Psoas muscle (tissue), 8 donors: Measurements from ENCODE around the gene YIF1A. TPM values are rescaled to one million over a fixed set of nuclear protein-coding genes. Genes with fewer than 3 reads are reported as not detected.

Experiments used
- ATAC-seq, 4 donors: fragments of 200-7000 bp; cut with Tn5 transposase; one replicate each; pipeline ENCODE4 v1.9.1; 2020; ENCODE audit warnings: moderate library complexity in 3 of 4, mild to moderate bottlenecking in 2 of 4
- DNase-seq, 2 donors: peaks; one replicate each; pipeline ENCODE4 v3.0.0-alpha.2; 2020
- H3K27ac ChIP-seq: fragments of 200-600 bp; one replicate; pipeline ENCODE4 v1.8.0; 2022
- H3K27me3 ChIP-seq, 3 donors: fragments of 200-600 bp in 1 of 3; one replicate each; pipeline versions ENCODE4 v1.6.1 to v1.8.0; 2013 to 2022; ENCODE audit warnings: low read length in 2 of 3, mild to moderate bottlenecking in 2 of 3, moderate library complexity in 1 of 3; ENCODE audit not compliant: insufficient read depth in 3 of 3
- H3K36me3 ChIP-seq, 2 donors: fragments of 200-600 bp in 1 of 2; one replicate each; pipeline versions ENCODE4 v1.6.1 to v1.8.0; 2013 to 2022; ENCODE audit warnings: low read depth in 1 of 2, mild to moderate bottlenecking in 1 of 2, moderate library complexity in 1 of 2; ENCODE audit not compliant: insufficient read depth in 1 of 2
- H3K4me1 ChIP-seq: fragments of 200-600 bp; one replicate; pipeline ENCODE4 v1.8.0; 2022
- H3K4me3 ChIP-seq: fragments of 200-600 bp; one replicate; pipeline ENCODE4 v1.8.0; 2022; ENCODE audit warnings: mild to moderate bottlenecking
- H3K9me3 ChIP-seq: fragments of 200-600 bp; one replicate; pipeline ENCODE4 v1.8.0; 2022
- whole genome bisulfite sequencing, 3 donors: extraction: QIAGEN DNeasy Blood & Tissue Kit; methylation state at CpG; one replicate each; pipeline versions ENCODE4 v1.1.6 to v1.1.7; 2013; 5-methylcytosine and 5-hydroxymethylcytosine counted together
- intact Hi-C, 2 donors: fragments of 100-400 bp; cut with DNase I; formaldehyde crosslinking; loops; one replicate each; pipeline versions ENCODE4 v1.11.0 to v1.14.2; 2022
- polyA plus RNA-seq, 3 donors: library from polyadenylated mRNA; stranded (reverse); fragments of 200-250 nt; gene quantifications; one replicate each; pipeline ENCODE4 v1.2.3, GENCODE V29; 2013
- total RNA-seq, 4 donors: library from RNA; stranded (reverse); fragmentation: NEBNext Ultra II Directional in 2 of 4; extraction: Animal tissue kit (Norgen Biotek cat#: 25700) in 2 of 4; gene quantifications; one replicate each; pipeline versions ENCODE4 v1.2.1 to v1.2.4, GENCODE V29; 2021 to 2023
- TF ChIP-seq, protein P1 (sequence below): fragments of 200-600 bp; IDR thresholded peaks from one replicate; pipeline ENCODE4 v1.8.0; 2022; ENCODE audit warnings: antibody characterized with exemption
- donor health status: healthy with polysubstance abuse.
- donor health status: DM: no; HTN: no; CAD: no; lungs with moderate emphysema.
- donor health status: Bipolar disorder and iron deficiency.
- donor health status: healthy.
- donor health status: DM: yes; HTN: yes; CAD: no.
- donor health status: DM: no; HTN: no; CAD: no.
- donor health status: DM: no; HTN: no; CAD: no.
- donor health status: DM: yes; HTN: yes; CAD: no.

Gene YIF1A
- total and polyA plus RNA-seq, 7 donors, result 70.1 to 161 (median 87.4) TPM

DNA sequence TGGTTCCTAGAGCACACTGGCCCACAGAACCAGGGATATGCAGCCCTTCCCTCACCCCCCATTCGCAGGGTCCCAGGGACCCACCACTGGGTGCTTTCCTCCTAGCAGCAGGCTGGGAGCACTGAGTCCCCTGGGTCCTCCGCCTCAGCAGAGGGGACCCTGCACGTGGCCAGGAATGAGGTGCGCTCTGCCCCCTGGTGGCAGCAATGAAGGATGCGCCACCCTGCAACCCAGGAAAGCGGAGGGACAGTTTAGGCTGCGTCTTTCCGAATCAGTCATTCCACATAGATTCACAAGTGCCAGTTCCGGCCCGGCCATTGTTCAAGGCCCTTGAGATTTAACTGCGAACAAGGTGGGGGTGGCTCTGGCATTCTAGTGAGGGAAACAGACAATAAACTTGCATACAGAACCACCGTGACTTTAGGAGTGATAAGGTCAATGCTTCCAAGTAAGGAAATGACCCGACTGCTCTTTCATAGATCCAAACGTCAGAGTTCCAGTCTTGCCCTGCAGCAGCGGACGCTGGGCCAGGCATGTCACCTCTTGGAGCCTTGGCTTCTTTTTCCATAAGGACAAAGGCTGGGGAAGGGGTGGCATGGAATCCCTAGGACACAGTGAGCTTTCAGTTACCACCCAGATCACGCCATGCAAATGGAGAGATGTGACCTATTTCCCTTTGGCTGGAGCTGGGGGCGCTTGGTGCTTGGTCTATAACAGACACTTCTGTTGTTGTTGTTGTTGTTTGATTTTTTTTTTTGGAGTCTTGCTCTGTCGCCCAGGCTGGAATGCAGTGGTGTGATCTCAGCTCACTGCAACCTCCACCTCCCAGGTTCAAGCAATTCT, 39.6 kb upstream of the YIF1A start:
- TF ChIP-seq, protein P1, sequence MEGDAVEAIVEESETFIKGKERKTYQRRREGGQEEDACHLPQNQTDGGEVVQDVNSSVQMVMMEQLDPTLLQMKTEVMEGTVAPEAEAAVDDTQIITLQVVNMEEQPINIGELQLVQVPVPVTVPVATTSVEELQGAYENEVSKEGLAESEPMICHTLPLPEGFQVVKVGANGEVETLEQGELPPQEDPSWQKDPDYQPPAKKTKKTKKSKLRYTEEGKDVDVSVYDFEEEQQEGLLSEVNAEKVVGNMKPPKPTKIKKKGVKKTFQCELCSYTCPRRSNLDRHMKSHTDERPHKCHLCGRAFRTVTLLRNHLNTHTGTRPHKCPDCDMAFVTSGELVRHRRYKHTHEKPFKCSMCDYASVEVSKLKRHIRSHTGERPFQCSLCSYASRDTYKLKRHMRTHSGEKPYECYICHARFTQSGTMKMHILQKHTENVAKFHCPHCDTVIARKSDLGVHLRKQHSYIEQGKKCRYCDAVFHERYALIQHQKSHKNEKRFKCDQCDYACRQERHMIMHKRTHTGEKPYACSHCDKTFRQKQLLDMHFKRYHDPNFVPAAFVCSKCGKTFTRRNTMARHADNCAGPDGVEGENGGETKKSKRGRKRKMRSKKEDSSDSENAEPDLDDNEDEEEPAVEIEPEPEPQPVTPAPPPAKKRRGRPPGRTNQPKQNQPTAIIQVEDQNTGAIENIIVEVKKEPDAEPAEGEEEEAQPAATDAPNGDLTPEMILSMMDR, result peak; percentile 96
- intact Hi-C loops, result loop anchor here in 1 of 2 donors (1.0 kb wide), 1 partner anchor 16 kb away; no protein-coding TSS in a partner anchor
- ATAC-seq (peak; percentile 81 to 91 (median 84)), DNase-seq (peak; percentile 79 to 87)
- H3K9me3 ChIP-seq, result no peaks in the 10 kb centered on the region
- no peaks in the 10 kb centered on the region for H3K27me3 ChIP-seq
- H3K27ac ChIP-seq, result no peak overlapping the region
- peaks cover 8% of the 10 kb centered on the region for H3K4me1 ChIP-seq
- 12 to 15% (median 13%) methylated on average over 19 of the region's 19 CpGs for WGBS, 3 donors
- H3K4me3 ChIP-seq, result peak overlapping the region; percentile 42
- H3K36me3 ChIP-seq, result peaks cover 0 to 16% of the 10 kb centered on the region in 2 donors

DNA sequence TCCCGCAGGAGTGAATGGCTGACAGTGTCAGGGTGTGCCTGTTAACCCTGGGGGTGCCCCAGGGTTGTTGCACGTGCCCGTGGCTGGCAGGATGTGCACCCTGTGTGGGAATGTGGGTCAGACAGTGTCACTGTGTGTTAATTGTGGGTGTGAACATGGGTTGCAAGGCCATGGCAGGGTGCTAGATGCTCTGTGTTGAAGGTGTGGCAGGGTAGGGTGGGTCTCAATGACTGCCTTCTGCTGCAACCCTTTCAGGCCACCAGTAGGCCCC, 39.0 kb upstream of the YIF1A start:
- Histone ChIP-seq H3K4me3 (no peak overlapping the region), H3K9me3 (no peaks in the 10 kb centered on the region), H3K36me3 (peaks cover 0 to 10% of the 10 kb centered on the region in 2 donors), H3K27ac (no peak overlapping the region), H3K4me1 (peaks cover 8% of the 10 kb centered on the region), H3K27me3 (no peaks in the 10 kb centered on the region)
- WGBS, 3 donors, result 75 to 80% (median 79%) methylated on average over 3 of the region's 3 CpGs
- peak in 1 of 4 donors; percentile 5 for ATAC-seq
- TF ChIP-seq, protein P1, result no peak
- peak in 1 of 2 donors; percentile 53 for DNase-seq
- intact Hi-C loops, result loop anchor here in 1 of 2 donors (1.0 kb wide), 1 partner anchor 16 kb away; no protein-coding TSS in a partner anchor

DNA sequence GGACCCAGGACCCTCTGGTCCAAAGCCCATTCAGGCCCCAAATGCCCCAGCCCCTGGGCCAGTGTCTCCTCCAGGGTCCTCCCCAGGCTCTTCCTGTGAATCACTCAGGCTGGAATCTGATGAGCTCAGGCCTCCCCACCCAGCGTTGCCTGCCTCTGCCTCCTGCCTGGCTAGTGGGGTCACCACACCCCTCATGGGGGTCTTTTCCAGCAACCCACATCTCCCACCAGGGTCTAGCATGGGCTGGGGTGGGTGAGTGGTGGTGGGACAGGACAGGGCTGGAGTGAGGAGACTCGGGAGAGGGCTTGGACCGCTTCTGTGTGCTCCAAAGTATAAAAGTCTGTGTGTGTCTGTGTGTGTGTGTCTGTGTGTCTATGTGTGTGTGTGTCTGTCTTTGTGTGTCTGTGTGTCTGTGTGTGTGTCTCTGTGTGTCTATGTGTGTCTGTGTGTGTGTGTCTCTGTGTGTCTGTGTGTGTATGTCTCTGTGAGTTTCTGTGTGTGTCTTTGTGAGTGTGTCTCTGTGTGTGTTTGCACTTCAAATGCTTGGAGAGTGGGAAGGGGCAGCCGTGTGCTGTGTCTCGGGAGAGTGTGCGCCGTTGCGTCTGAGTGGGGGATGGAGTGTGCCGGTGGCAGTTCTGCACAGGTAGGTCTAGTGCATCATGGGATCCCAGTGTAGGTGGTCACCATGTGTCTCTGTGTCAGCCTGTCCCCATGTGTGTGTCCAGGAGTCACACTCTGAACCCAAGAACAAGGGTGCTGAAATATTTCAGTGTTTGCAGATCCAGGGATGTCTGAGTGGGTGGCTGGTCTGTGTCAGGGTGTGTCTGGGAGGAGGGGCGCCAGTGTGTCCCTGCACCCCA, 38.5 kb upstream of the YIF1A start:
- H3K36me3 ChIP-seq, result peaks cover 0 to 5% of the 10 kb centered on the region in 2 donors
- no peak overlapping the region for H3K27ac ChIP-seq
- no peaks in the 10 kb centered on the region for H3K27me3 ChIP-seq
- WGBS, 3 donors, result 73 to 81% (median 79%) methylated on average over 10 of the region's 10 CpGs
- DNase-seq (peak; percentile 41 to 71), ATAC-seq (peak in 2 of 4 donors; percentile 9 to 31)
- intact Hi-C loops, result loop anchor here in 1 of 2 donors (1.0 kb wide), 1 partner anchor 15 kb away; no protein-coding TSS in a partner anchor
- H3K4me1 ChIP-seq, result peaks cover 8% of the 10 kb centered on the region
- no peak overlapping the region for H3K4me3 ChIP-seq
- TF ChIP-seq, protein P1, result no peak
- no peaks in the 10 kb centered on the region for H3K9me3 ChIP-seq

DNA sequence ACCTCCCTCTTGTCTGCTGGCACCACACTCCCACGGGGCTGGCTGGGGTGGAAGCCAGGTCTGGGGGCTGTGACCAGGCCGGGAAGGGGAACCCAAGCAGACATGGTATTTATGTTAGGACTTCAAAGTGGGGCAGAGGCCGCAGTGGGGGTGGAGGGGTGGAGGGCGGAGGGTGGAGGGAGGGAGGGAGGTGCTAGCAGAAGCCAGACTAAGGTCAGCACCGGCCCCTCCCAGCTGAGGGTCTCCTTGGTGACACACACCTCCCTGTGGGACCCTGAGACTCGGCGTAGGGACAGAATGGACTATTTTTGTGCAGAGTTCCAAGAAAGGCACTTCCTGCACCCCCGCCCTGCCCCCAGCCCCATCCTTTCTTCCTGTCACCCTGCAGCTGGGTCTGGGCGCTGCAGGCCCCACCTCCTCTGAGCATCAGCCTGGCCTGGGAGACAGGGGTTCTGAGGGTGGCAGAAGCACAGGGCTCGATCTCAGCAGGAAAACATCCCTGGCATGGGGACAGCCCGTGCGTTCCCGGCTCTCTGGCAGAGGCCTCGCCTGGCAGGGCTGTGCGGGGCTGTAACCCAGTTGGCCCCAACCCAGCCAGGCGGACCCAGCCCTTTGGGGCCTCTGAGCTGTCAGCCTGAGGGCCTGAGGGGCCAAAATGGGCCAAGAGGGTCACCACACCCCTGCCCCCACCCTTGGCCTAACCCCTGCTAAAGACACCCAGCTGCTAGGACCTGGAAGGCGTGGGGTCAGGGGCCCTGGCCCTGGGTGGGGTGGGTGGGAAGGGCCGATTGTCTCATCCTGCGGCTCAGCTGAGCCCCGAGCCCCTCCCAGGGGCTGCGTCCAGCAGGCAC, 37.5 kb upstream of the YIF1A start:
- intact Hi-C loops, result no loop called here
- H3K9me3 ChIP-seq, result no peaks in the 10 kb centered on the region
- H3K4me1 ChIP-seq, result peaks cover 8% of the 10 kb centered on the region
- H3K36me3 ChIP-seq, result no peaks in the 10 kb centered on the region
- no peaks in the 10 kb centered on the region for H3K27me3 ChIP-seq
- no peak overlapping the region for H3K4me3 ChIP-seq
- TF ChIP-seq, protein P1, result no peak
- WGBS, 3 donors, result 31 to 43% (median 33%) methylated on average over 20 to 21 of the region's 21 CpGs
- ATAC-seq (peak; percentile 12 to 54 (median 44)), DNase-seq (peak; percentile 74 to 81)
- H3K27ac ChIP-seq, result no peak overlapping the region
